Urothelium cell line (cell line): ENCODE data around the gene MPPED2.
A peak's percentile ranks its signal among the peaks of the same experiment; 100 is the strongest.

Experiments used
- DNase-seq: peaks from one replicate; pipeline ENCODE4 v3.0.0; 2011; ENCODE audit warnings: low spot score, mixed read lengths
- FAIRE-seq: peaks from 2 replicates; lab custom pipeline; 2011; peaks lifted over from hg19 to GRCh38; lab: Jason Lieb, UNC

The MPPED2 gene

GRCh38 chr11:30586251-30587144 is at the start of gene MPPED2:
Gene MPPED2, minus strand, starts transcription at chr11:30586353. Its CDS starts 5,980 bp downstream, at chr11:30580373.
- peak; percentile 82 for DNase-seq
- peak; percentile 76 for FAIRE-seq

- FAIRE-seq (no peak), DNase-seq (peak; percentile 4)
Observed at GRCh38 chr11:30635401-30635989, 49.3 kb upstream of the MPPED2 start.

DNA sequence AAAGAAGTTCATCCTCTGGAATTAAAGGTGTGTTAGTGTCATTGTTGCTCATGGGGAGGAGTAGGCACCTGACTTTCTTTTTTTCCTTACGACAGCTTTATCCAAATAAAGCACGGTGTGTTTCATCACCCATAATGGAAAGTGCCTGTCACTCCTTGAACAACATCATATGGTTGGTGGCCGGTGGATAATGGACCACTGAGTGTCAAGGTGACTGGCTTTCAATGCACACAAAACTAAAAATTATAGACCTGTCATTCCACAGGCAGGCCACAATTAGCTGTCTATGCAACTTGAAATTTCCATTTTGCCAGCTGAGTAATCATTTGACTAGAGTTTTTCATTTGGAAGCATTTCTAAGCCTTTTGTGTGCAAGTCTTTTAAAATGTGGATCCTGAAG is 45.0 kb upstream of the MPPED2 start:
- no peak for DNase-seq
- no peak for FAIRE-seq

GRCh38 chr11:30619767-30620166 is 33.6 kb upstream of the MPPED2 start:
- no peak for FAIRE-seq
- DNase-seq: no peak

- DNase-seq (no peak), FAIRE-seq (no peak)
Observed at GRCh38 chr11:30617762-30618161, 31.6 kb upstream of the MPPED2 start.

DNA sequence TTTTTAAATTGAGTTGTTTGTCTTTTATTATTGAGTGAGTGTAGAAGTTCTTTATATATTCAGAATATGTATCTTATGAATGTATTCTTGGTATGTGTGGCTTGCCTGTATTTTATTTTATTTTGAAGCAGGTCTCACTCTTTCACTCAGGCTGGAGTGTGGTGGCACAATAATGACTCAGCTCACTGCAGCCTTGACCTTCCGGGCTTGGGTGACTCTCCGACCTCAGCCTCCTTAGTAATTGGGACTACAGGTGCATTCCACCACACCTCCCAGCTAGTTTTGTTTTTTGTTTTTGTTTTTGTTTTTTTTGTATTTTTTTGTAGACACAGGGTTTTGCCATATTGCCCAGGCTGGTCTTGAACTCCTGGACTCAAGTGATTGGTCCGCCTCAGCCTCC is 24.5 kb upstream of the MPPED2 start:
- FAIRE-seq (no peak), DNase-seq (no peak)

DNA sequence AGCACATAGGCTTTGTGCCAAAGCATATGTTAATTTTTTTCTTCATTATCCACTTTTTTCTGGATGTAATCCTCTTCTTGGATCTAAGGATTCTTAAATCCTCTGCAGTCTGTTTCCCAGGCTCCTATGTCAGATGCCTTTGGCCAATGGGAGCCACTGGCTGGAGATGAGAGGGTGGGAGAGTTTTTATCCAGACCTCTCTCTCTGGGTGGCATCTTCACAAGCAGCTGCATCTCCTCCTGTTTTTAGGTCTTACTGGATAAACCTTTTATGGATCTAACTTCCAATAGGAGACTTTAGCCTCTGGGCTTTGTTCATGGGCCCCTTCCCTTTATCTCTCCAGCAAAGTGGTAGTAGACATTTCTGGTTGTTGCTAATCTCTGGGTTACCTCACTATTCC is 22.4 kb upstream of the MPPED2 start:
- DNase-seq (no peak), FAIRE-seq (no peak)

DNA sequence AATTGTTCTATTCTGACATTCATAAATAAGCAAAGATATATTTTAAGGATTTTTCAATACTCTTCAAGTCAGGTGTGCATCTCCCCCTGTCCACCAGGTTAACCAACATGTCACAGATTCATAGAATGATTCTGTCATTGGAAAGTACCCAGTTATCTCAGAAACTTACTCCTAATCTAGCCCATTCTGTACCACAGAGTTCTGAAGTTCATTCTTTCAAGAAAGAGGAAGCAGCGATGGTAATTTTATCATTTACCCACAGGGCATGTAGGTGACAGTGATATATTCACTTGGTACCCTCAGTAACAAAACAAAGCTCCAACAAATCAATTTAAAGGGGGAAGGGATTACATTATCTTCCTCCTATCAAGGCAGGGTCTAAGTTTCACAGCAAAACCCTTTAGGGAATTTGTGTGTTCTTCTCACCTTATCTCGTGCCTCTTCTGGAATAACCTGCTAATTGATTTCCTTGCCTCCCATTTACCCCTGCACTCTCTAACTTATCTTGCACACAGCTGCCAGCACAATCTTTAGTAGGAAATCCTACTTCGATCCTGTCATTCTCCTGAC is 19.0 kb upstream of the MPPED2 start:
- FAIRE-seq: no peak

DNA sequence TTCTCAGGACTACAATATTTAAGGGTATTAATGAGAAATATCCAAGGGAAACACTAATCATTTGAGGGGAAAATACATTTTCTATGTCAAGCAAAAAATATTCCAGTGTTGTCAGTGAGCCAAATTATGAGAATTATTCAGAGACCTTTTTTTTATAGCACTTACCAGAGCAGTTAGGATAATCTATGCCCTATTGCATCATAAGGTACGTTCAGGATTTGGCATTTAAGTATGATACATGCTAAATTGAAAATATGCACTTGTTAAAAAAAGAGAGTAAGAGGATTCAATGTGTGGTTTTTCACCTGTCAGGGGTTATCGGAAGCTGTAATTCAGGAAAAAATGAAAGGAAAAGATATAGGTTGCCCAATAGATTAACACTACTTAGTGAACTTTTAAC is 17.2 kb upstream of the MPPED2 start:
- no peak for DNase-seq

More for the DNA sequence above, 19.0 kb upstream of the MPPED2 start:
- DNase-seq: no peak

GRCh38 chr11:30596832-30597231 is 10.7 kb upstream of the MPPED2 start:
- no peak for FAIRE-seq
- no peak for DNase-seq

More for the DNA sequence above, 17.2 kb upstream of the MPPED2 start:
- FAIRE-seq: no peak

- DNase-seq (no peak), FAIRE-seq (no peak)
Observed at GRCh38 chr11:30595934-30596333, 9.8 kb upstream of the MPPED2 start.

DNA sequence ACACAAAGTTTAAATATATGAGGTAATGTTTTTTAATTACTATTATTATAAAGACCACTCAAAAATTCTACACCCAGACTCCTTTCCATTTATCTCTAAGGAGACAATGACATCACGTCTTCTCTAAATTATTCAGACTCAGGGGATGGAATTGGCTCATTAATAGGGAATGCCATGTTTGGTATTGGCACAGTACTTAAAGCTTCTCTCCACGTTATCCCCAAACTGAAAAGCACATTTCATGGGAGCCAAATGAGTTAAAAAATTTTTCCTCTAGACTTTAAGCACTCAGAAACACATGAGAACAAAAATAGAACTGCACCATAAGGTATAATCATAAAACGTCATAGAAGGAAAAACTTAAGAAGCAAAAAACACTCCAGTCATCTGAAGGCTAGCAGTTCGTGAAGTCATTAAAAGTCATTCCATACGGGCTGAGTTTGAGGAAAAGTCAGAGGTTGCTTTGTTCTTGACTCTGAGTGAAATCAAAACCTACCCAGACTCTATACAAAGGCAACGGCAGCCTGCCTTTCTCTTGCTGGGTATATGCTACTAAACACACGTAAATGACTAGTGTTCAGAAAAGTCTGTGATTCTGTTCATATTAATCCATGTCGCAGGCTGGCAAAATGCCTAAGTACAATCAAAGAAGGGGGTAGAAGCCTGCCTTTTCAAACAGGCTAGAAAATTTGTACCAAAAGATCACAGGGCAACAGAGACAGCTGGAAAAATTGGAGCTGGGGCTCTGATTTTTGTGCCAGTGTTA is 8.7 kb upstream of the MPPED2 start:
- FAIRE-seq: no peak

GRCh38 chr11:30587269-30587812 is 1.2 kb upstream of the MPPED2 start:
- DNase-seq: no peak
- FAIRE-seq: no peak

More for the DNA sequence above, 8.7 kb upstream of the MPPED2 start:
- no peak for DNase-seq

DNA sequence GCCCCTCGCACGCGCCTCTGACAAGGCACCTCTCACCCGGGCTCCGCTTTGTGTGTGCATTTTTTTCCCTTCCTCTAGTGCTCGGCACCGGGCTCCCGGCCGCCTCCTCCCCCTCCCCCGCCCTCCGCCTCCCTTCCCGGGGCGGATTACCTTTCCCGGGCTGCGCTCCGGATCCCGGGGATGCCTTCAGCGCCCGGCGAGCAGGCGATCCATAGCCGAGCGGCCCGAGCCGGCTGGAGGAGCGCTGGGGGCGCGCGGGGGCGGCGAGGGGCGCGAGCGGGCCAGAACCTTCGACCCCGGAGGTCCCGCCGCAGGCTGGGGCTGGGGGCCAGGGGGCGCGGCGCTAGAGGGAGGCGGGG is 282 bp downstream of the MPPED2 start:
- DNase-seq (peak; percentile 42), FAIRE-seq (no peak)

DNA sequence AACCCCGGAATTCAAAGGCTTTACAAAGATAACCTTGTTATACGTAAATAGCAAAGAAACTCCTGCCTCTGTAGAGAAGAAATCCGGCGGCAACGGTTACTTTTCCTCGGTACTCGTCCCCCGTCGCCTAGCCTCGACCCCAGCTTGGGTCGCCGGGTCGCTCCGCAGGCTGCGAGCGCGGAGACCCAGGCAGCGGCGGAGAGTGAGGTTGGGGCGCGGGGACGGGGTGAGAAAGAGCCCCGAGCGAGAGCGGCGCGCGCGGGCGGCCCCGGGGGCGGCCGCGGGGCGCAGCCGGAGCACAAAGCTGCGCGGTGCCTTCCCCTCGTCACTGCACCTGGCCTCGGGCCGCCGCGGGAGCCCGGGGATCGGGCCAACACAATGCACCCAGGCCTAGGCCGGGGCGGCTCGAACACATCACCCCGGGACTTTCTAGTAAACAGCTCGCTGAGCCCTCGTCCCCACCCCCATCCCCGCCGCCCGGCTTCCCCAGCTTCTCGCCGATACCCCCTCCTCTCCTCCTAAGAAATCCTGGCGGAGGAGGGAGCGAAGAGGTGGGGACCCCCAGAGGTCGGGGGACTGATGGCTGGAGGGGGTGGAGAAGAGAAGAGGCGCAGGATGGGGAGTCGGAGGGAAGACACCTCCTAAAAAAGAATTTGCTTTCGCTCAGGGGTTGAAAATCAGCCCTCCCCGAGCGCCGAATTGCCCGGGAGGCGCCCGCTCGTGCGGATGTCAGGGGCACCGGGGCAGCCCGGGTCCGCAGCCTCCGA is 845 bp downstream of the MPPED2 start:
- no peak for FAIRE-seq

GRCh38 chr11:30583476-30584280 is 2.5 kb downstream of the MPPED2 start:
- no peak for FAIRE-seq
- peak; percentile 35 for DNase-seq

More for the DNA sequence above, 845 bp downstream of the MPPED2 start:
- DNase-seq: peak; percentile 45

DNA sequence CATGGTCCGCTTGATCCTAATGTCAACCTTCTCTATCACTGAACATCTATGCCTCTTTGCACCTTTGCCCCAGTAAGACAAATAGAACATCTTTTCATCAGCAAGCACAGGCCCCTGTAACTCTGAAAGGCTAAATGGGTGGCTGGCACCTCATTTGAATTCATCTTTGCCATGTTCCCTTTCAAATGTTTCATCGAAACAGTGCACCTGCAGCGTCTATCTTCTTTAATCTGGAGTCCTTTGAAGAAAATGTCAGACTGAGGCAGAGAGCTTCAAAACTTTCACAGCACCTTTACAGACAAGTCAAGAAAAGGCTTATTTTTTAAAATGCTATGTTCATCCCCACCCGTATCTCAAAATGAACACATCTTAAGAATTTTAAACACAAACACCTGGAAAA is 3.4 kb downstream of the MPPED2 start:
- no peak for FAIRE-seq

GRCh38 chr11:30581675-30582074 is 4.5 kb downstream of the MPPED2 start:
- no peak for FAIRE-seq
- DNase-seq: no peak

More for the DNA sequence above, 3.4 kb downstream of the MPPED2 start:
- DNase-seq: no peak

DNA sequence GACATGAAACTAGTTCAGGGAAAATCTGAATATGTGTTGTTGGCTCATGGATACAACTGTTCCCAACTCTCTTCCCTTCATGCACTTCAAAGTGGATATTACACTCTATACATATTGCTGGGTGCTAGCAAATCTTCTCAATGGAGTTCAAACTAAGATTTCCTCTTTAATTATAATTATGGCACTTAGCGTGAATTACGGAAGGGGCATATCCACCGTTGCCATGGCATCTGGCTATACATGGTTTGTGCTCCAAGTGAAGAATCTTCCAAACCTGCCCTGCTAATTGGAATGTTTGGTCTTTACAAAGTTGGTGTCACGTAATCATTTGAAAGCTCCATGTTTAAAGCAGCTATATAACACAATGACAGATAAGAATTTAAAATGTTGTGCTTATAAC is 5.6 kb downstream of the MPPED2 start:
- no peak for FAIRE-seq
- DNase-seq: no peak
